ENCODE measurements around the gene NOX5.

The NOX5 gene

DNA sequence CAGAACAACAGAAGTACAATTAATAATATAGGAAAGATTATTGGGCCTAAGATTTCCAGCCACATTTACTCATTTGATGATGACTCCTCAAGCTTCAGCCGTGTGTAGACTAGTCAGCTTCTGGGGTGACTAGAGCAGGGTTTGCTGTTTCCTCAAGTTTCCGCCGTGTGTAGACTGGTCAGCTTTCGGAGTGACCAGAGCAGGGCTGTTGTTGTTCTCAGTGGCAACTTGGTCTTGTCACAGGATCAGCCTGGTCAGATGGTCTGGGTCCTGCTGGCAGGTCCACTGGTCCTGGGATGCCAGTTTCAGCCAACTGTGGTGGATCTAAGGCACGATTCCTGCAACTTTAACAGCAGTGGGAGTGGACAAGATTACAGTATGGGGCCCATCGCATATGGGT lies 21.8 kb upstream of the NOX5 start:
- Histone ChIP-seq H3K9ac (ENCODE audit: low read length) (no peak overlapping the region), H3K27ac (ENCODE audit: low read depth, low read length) (no peak overlapping the region), H3K4me1 (ENCODE audit: insufficient read depth, low read length) (no peaks in the 10 kb centered on the region), H3K4me3 (ENCODE audit: low read depth in 1 of 2, low read length in 2 of 2) (no peak overlapping the region), H3K9me3 (ENCODE audit: low read length) (no peaks in the 10 kb centered on the region), H3K36me3 (ENCODE audit: insufficient read depth, low read length) (no peaks in the 10 kb centered on the region), H3K27me3 (ENCODE audit: control insufficient read depth in 1 of 2, insufficient read depth in 2 of 2, low read length in 2 of 2) (no peaks in the 10 kb centered on the region)

DNA sequence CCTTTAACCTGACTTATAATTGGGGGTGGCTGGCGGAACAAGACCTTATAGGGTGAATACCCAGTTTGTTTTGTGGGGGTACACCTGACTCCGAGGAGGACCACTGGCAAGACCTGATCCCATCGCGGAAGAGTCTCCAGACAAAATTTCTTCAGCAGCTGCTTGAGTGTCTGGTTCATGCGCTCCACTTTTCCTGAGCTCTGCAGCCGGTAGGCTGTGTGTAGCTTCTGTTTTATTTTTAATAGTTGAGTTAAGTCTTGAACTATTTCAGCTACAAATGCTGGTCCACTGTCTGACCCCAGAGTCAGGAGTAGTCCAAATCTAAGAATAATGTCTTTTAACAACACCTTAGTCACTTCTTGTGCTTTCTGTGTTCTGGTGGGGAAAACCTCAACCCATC lies 21.2 kb upstream of the NOX5 start:
- Histone ChIP-seq H3K27ac (ENCODE audit: low read depth, low read length) (no peak overlapping the region), H3K9me3 (ENCODE audit: low read length) (no peaks in the 10 kb centered on the region), H3K36me3 (ENCODE audit: insufficient read depth, low read length) (no peaks in the 10 kb centered on the region), H3K27me3 (ENCODE audit: control insufficient read depth in 1 of 2, insufficient read depth in 2 of 2, low read length in 2 of 2) (no peaks in the 10 kb centered on the region), H3K4me3 (ENCODE audit: low read depth in 1 of 2, low read length in 2 of 2) (no peak overlapping the region), H3K4me1 (ENCODE audit: insufficient read depth, low read length) (peaks cover 4% of the 10 kb centered on the region), H3K9ac (ENCODE audit: low read length) (no peak overlapping the region)

DNA sequence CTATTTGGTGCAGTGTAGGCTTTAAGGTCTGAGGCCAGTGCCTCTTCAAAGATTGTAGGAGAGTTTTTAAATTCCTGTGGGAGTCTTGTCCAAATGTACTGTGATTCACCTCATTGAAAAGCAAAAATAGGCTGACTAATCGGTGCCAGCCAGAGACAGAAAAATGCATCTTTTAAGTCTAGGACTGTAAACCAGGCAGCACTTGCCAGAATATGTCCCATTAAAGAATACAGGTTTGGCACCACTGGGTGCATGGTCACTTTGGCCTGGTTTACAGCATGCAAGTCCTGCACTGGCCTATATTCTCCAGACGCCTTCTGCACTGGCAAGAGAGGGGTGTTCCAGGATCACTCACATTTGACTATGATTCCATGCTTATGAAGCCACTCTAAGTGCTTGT lies 20.3 kb upstream of the NOX5 start:
- peaks cover 4% of the 10 kb centered on the region for H3K4me1 ChIP-seq (ENCODE audit: insufficient read depth, low read length)
- no peaks in the 10 kb centered on the region for H3K36me3 ChIP-seq (ENCODE audit: insufficient read depth, low read length)
- no peaks in the 10 kb centered on the region for H3K27me3 ChIP-seq (ENCODE audit: control insufficient read depth in 1 of 2, insufficient read depth in 2 of 2, low read length in 2 of 2)
- H3K9me3 ChIP-seq (ENCODE audit: low read length), result no peaks in the 10 kb centered on the region
- no peak overlapping the region for H3K27ac ChIP-seq (ENCODE audit: low read depth, low read length)
- H3K4me3 ChIP-seq (ENCODE audit: low read depth in 1 of 2, low read length in 2 of 2), result no peak overlapping the region
- H3K9ac ChIP-seq (ENCODE audit: low read length), result no peak overlapping the region

DNA sequence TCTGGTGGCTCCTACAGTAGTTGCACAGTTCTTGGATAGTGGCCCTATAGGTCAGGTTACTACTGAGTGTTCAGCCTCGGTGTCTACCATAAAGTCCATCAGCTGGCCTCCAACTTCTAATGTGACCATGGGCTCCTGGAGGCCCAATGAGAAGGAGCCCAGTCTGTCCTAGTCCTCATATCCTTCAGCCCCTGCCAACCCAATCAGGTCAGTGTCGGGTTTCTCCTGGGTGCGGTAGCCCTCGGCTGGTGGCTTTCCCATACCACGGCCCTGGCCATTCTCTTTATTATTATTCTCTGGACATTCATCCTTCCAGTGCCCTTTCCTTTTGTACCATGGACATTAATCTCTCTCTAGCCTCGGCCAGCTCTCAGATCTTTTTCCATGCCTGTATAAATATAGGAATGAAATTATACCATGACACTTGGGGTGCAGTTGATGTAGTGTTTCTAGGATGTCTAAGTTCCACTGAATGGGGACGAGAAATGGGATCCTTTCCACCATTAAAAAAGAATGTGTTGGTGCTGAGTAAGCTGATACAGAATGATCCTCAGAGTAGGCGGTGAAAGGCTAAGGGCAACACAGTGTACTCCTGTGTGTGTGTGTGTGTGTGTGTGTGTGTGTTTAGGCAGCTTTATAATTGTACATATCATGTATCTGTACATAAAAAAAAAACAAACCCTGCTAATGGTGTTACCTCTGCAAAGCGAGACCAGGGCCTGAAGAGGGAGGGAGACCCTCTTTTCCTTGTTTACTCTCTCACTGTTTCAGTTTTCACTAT lies 19.3 kb upstream of the NOX5 start:
- no peaks in the 10 kb centered on the region for H3K27me3 ChIP-seq (ENCODE audit: control insufficient read depth in 1 of 2, insufficient read depth in 2 of 2, low read length in 2 of 2)
- peaks cover 4% of the 10 kb centered on the region for H3K4me1 ChIP-seq (ENCODE audit: insufficient read depth, low read length)
- no peak overlapping the region for H3K9ac ChIP-seq (ENCODE audit: low read length)
- H3K36me3 ChIP-seq (ENCODE audit: insufficient read depth, low read length), result no peaks in the 10 kb centered on the region
- H3K27ac ChIP-seq (ENCODE audit: low read depth, low read length), result no peak overlapping the region
- no peak overlapping the region for H3K4me3 ChIP-seq (ENCODE audit: low read depth in 1 of 2, low read length in 2 of 2)
- H3K9me3 ChIP-seq (ENCODE audit: low read length), result no peaks in the 10 kb centered on the region

DNA sequence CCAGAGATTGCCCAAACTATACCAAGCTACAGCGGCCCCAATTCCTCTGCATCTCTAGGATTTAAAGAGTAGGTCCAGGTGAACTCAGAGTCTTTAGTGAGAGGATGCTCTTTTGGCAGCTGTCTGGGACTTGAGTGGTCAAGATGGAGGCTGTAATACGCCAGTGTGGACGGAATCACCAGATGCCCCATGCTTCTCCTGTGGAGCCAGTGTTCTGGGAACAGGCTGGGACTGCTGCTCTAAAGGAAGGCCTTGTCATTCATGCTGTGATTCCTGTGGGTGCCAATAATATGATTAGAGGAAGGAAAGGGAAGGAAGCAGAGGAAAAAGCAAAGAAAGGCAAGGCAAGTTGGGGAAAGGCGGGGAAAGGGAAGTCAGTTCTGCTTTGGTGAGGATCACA lies 17.4 kb upstream of the NOX5 start:
- H3K9me3 ChIP-seq (ENCODE audit: low read length), result no peaks in the 10 kb centered on the region
- H3K4me1 ChIP-seq (ENCODE audit: insufficient read depth, low read length), result peaks cover 4% of the 10 kb centered on the region
- H3K9ac ChIP-seq (ENCODE audit: low read length), result no peak overlapping the region
- H3K27me3 ChIP-seq (ENCODE audit: control insufficient read depth in 1 of 2, insufficient read depth in 2 of 2, low read length in 2 of 2), result no peaks in the 10 kb centered on the region
- H3K4me3 ChIP-seq (ENCODE audit: low read depth in 1 of 2, low read length in 2 of 2), result no peak overlapping the region
- H3K36me3 ChIP-seq (ENCODE audit: insufficient read depth, low read length), result no peaks in the 10 kb centered on the region
- H3K27ac ChIP-seq (ENCODE audit: low read depth, low read length), result no peak overlapping the region

DNA sequence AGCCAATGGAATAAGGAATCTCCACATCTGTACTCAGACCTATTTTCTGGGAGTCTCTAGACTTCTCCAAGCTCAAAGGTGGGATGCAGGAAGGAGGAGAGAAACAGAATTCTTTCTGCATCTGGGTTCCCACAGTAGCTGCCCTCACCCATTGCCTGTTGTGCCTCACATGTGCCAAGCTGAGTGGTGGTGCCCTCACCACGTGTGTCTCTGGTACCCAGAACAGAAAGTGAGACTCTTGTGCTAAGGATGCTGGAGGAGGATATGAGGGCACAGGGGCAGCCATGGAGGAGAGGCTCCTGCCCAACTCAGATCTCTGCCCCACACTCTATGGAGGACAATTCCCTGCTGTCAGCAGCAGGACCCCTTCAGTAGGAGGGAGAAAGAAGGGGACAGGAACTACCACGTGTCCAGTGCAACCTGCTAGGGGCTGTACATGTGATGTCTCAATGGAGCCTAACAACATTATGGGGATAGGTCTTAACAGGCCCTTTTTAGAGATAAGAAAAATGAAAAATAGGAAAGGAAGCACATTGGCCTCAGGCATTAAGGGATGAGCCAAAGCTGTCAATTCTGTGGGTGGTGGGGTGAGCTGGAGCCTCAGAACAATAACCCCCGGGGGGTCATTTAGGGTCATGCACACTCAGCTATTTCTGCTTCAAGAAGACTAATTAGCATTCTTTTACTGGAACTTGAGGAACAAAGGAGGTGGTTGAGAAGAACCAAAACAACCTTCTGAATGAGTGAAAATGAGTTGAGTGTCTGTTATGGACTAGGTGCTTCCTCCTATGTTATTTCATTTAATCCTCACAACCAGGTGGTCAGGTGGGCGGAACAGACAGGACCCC lies 16.3 kb upstream of the NOX5 start:
- Histone ChIP-seq H3K9me3 (ENCODE audit: low read length) (no peaks in the 10 kb centered on the region), H3K4me1 (ENCODE audit: insufficient read depth, low read length) (peaks cover 4% of the 10 kb centered on the region), H3K27ac (ENCODE audit: low read depth, low read length) (no peak overlapping the region), H3K27me3 (ENCODE audit: control insufficient read depth in 1 of 2, insufficient read depth in 2 of 2, low read length in 2 of 2) (no peaks in the 10 kb centered on the region), H3K9ac (ENCODE audit: low read length) (no peak overlapping the region), H3K36me3 (ENCODE audit: insufficient read depth, low read length) (no peaks in the 10 kb centered on the region), H3K4me3 (ENCODE audit: low read depth in 1 of 2, low read length in 2 of 2) (no peak overlapping the region)

DNA sequence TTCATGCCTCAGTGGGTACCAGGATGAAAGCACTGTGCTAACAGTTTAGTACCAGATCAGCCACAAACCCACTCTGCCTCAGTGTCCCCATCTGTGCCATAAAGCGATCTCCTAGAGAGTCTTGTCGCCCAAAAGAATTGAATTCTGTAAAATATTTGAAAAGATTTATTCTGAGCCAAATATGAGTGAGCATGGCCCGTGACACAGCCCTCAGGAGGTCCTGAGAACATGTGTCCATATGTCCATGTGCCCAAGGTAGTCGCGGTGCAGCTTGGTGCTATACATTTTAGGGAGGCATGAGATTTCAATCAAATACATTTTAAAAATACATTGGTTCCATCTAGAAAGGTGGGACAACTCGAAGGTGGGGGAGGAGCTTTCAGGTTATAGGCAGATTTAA lies 15.4 kb upstream of the NOX5 start:
- no peak overlapping the region for H3K4me3 ChIP-seq (ENCODE audit: low read depth in 1 of 2, low read length in 2 of 2)
- H3K27ac ChIP-seq (ENCODE audit: low read depth, low read length), result no peak overlapping the region
- no peaks in the 10 kb centered on the region for H3K36me3 ChIP-seq (ENCODE audit: insufficient read depth, low read length)
- no peaks in the 10 kb centered on the region for H3K9me3 ChIP-seq (ENCODE audit: low read length)
- H3K9ac ChIP-seq (ENCODE audit: low read length), result no peak overlapping the region
- H3K4me1 ChIP-seq (ENCODE audit: insufficient read depth, low read length), result peaks cover 4% of the 10 kb centered on the region
- H3K27me3 ChIP-seq (ENCODE audit: control insufficient read depth in 1 of 2, insufficient read depth in 2 of 2, low read length in 2 of 2), result no peaks in the 10 kb centered on the region

DNA sequence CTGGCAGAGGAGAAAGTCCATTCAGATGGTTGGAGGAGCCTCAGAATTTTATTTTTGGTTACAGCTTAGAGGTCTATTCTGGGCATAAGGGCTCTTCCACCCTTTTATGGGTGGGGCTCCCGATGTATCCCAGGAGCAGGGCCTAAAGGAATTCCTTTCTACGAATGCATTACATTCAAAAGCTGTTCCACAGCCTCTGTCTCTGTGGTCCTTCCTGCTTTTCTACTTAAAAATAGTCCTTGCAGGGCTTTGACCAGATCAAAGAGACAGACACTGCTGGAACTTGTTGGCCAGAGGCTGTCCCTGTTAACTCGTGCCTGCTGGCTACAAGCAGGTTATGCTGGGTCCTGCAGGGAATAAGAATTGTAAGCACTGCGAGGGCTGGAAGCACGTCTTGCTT lies 14.4 kb upstream of the NOX5 start:
- Histone ChIP-seq H3K4me3 (ENCODE audit: low read depth in 1 of 2, low read length in 2 of 2) (no peak overlapping the region), H3K9ac (ENCODE audit: low read length) (no peak overlapping the region), H3K27ac (ENCODE audit: low read depth, low read length) (no peak overlapping the region), H3K9me3 (ENCODE audit: low read length) (no peaks in the 10 kb centered on the region), H3K4me1 (ENCODE audit: insufficient read depth, low read length) (peaks cover 4% of the 10 kb centered on the region), H3K27me3 (ENCODE audit: control insufficient read depth in 1 of 2, insufficient read depth in 2 of 2, low read length in 2 of 2) (no peaks in the 10 kb centered on the region), H3K36me3 (ENCODE audit: insufficient read depth, low read length) (no peaks in the 10 kb centered on the region)

DNA sequence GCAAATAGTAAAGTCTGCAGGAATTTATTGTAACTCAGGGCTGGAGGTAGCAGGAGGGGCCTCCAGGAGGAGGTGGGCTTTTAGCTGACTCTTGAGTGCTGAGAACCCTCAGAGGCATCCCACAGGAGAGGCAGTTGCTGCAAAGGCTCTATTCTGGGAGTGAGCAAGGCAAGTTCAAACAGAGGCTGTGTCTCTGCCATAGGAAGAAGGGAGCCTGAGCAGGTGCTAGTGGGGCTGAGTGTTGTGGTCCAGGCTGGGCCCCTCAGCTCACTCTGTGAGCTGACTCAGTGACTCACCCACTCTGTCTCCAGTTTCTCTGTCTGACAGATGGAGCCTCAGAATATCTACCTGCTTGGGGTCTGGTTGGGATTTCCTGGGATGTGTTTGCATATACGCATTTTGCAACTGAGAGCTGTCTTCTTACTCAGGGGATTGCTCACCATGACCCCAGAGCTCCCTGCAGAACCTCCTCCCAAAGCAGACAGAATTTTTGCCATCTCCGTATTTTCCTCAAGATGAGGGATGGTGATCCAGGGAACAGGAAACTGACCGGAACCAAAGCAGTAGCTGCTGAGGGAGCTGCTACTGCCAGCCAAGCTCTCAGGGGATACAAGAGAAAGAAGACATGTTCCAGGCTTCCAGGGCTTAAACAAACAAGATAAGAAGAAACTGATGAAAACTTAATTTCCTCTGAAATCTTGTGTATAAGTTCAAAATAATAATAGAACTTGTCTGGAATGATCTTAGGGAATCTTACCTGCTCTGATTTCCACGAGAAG lies 13.6 kb upstream of the NOX5 start:
- Histone ChIP-seq H3K36me3 (ENCODE audit: insufficient read depth, low read length) (no peaks in the 10 kb centered on the region), H3K4me3 (ENCODE audit: low read depth in 1 of 2, low read length in 2 of 2) (no peak overlapping the region), H3K27me3 (ENCODE audit: control insufficient read depth in 1 of 2, insufficient read depth in 2 of 2, low read length in 2 of 2) (no peaks in the 10 kb centered on the region), H3K9ac (ENCODE audit: low read length) (no peak overlapping the region), H3K9me3 (ENCODE audit: low read length) (no peaks in the 10 kb centered on the region), H3K27ac (ENCODE audit: low read depth, low read length) (no peak overlapping the region), H3K4me1 (ENCODE audit: insufficient read depth, low read length) (peaks cover 4% of the 10 kb centered on the region)

DNA sequence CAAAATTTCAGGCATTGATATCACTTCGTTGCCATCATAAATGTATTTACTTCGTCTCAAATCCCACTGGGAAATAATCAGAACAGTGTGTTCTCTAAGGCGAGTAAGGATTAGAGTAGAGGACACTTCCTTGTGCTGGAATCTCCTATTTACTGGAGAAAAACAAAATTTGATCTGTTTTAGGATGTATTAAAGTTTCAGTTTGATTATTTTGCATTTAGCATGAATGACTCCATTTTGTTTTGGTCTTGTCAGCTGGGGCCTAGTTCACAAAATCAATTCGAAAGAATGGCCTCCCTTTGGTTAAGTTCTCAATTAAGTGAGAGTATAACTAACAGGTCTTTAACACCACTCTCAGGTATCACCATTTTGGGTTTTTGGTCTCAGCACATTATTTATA lies 11.7 kb upstream of the NOX5 start:
- Histone ChIP-seq H3K27ac (ENCODE audit: low read depth, low read length) (no peak overlapping the region), H3K9me3 (ENCODE audit: low read length) (peaks cover under 1% of the 10 kb centered on the region), H3K9ac (ENCODE audit: low read length) (no peak overlapping the region), H3K4me1 (ENCODE audit: insufficient read depth, low read length) (peaks cover 4% of the 10 kb centered on the region), H3K36me3 (ENCODE audit: insufficient read depth, low read length) (no peaks in the 10 kb centered on the region), H3K4me3 (ENCODE audit: low read depth in 1 of 2, low read length in 2 of 2) (no peak overlapping the region), H3K27me3 (ENCODE audit: control insufficient read depth in 1 of 2, insufficient read depth in 2 of 2, low read length in 2 of 2) (no peaks in the 10 kb centered on the region)

DNA sequence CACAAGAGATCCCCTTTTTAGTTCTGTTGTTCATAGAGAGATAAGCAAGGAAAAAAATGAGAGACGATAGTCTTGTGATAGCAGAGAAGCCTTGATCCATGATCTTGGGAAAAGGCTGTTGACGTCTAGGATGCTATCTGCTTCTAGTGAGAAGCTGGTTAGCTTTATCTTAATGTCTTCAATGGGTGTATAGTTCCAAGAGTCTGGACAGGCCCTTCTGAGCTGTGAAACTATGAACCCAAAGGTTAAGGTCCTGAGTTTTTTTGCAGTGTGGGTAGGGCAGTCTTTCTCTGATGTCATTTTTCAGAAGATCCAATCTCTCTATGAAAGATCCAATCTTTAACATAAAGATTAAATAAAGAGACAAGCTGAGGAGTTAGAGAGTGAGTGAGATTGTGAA lies 10.5 kb upstream of the NOX5 start:
- peaks cover 3% of the 10 kb centered on the region for H3K9me3 ChIP-seq (ENCODE audit: low read length)
- H3K9ac ChIP-seq (ENCODE audit: low read length), result no peak overlapping the region
- no peak overlapping the region for H3K4me3 ChIP-seq (ENCODE audit: low read depth in 1 of 2, low read length in 2 of 2)
- no peaks in the 10 kb centered on the region for H3K36me3 ChIP-seq (ENCODE audit: insufficient read depth, low read length)
- no peak overlapping the region for H3K27ac ChIP-seq (ENCODE audit: low read depth, low read length)
- no peaks in the 10 kb centered on the region for H3K27me3 ChIP-seq (ENCODE audit: control insufficient read depth in 1 of 2, insufficient read depth in 2 of 2, low read length in 2 of 2)
- no peaks in the 10 kb centered on the region for H3K4me1 ChIP-seq (ENCODE audit: insufficient read depth, low read length)

All from muscle layer of colon (tissue), 2 donors.